Embryonic facial prominence (tissue), 1 donor: ENCODE results near the gene NSD2.

Source experiments
- DNase-seq: peaks from one replicate; pipeline ENCODE4 v3.0.0-alpha.2; 2016; ENCODE audit errors: extremely low spot score

The NSD2 gene

DNA sequence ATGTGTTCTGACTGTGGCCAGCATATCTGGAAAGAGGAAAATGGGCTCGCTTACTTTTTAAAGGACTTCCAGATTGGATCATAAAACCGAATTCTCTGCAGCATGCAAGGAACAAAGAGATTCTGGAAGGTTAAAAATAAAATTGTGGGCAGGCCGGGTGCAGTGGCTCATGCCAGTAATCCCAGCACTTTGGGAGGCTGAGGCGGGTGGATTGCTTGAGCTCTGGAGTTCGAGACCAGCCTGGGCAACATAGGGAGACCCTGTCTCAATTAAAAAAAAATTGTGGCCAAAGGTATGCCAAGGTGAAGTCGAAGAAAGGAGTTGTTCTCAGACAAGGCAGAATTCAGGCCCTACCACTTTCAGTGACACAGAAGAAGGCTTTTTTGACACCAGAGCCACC lies 99.7 kb downstream of the NSD2 start:
- no peak for DNase-seq

- DNase-seq: no peak
These were observed 100.4 kb downstream of the NSD2 start for GRCh38 chr4:1971456-1972200.

DNA sequence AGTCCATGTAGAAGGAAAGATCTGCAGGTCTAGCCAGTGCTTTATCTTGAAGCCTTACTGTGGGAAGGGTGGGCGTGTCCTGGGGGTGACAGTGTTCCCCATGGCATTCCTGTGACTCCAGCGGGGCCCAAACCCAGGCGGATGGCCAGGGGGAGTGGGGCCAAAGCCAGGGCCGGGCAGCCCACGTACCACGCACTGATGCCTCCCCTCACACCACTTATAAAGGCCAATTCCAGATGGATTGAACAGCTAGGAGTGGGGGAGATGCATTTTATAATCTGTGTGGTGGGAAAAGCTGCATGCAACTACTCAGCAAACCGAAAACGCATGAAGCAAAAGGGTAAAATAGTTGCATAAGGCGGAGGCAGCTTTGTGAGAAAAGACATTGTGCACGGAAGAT lies 101.2 kb downstream of the NSD2 start:
- DNase-seq: no peak

GRCh38 chr4:1973218-1973617 lies 102.0 kb downstream of the NSD2 start:
- no peak for DNase-seq

DNA sequence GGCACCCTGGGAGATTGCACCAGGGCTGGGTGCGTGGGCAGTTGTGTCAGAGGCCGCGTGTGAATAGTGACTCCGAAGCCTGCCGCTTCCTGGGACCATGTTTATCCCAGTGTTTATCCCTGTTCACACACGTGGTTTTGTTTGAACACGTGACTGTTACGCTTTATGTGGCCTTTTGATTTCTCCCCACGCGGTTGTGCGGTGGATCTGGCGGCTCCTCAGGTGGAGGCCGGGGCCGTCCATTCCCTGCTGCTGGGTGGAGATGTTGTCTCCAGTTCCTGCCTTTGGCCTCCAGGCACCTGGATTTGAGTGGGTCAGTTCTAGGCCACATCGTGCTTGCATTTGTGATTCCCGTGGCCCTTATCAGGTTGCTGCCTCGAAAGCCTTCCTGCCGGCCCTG lies 102.5 kb downstream of the NSD2 start:
- no peak for DNase-seq

DNA sequence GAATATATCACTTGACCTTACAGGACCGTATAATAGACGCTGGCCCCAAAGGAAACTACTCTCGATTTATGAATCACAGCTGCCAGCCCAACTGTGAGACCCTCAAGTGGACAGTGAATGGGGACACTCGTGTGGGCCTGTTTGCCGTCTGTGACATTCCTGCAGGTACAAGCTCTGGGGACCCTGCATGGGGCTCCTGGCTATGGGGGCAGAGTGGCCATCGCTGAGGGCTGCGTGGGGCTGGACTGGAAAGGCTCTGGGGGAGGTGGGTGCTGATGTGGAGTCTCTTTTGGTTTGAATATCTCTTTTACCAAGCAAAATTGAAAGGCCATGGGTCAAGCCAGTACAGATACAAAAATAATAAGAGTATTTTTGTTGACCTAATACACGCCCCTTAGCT lies 103.6 kb downstream of the NSD2 start:
- DNase-seq: no peak

DNA sequence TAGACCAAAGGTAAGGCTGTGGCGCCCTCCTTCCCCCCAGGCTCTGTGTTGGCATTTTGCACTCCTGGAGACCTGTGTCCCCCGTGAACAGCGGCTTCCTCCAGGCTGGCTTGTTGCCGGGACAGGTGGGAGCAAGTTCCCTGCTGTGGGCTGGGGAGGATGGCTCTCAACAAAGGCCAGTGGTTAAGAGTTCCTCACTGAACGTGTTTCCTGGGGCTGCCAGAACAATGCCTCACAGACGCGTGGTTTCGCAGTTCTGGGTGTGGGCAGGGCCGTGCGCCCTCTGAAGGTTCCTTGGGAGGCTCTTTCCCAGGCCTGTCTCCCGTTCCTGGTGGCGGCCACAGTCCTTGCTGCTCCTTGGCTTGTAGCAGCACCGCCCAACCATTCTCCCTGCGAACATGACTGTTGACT lies 104.2 kb downstream of the NSD2 start:
- no peak for DNase-seq

DNA sequence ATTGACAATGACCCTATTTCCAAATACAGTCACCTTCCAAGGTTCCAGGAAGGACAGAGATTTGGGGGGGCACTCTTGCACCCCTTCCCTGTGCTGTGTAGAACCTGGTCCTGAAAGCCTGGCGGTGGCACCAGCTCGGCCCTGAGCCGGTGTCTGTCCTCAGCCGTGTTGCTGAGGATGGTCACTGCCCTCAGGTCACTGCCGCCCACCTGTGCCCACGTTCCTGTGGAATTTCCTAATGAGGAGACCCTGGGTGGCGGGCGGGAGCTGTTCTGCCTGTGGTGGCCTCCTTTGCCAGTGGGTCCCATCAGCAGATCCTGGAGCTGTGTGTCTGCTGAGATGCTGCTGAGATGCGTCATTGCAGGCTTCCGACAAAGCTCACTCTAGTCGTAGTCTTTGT lies 104.7 kb downstream of the NSD2 start:
- no peak for DNase-seq

GRCh38 chr4:1976416-1977352 lies 105.5 kb downstream of the NSD2 start:
- no peak for DNase-seq

- no peak for DNase-seq
These were observed 107.0 kb downstream of the NSD2 start for GRCh38 chr4:1978226-1978625.

GRCh38 chr4:1978741-1979476 lies 107.7 kb downstream of the NSD2 start:
- no peak for DNase-seq

- no peak for DNase-seq
These were observed 108.4 kb downstream of the NSD2 start for GRCh38 chr4:1979477-1980196.

DNA sequence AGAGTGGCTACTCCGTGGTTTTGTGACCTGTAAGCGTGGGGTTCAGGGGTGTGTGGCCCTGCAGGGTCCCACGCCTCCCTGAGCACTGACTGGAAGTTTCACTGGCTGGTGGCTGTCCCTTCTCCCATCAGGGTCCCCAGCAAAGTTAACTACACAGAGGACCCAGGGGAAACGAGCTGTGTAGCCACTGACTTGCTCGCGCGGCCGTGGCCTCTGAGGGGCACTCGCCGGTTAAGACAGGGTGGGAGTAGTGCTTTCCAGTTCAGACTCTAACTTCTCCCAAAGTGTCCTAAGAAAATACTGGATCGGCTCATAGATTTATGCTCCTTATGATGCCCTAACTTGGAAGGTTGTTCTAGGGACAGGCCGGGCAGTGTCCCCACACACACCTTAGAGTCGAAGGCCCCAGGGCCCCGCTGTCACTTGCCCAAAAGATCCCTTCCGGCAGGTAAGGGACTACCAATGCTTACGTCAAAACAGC lies 109.4 kb downstream of the NSD2 start:
- no peak for DNase-seq

GRCh38 chr4:1981251-1982058 lies 110.3 kb downstream of the NSD2 start:
- DNase-seq: no peak

- DNase-seq: no peak
These were observed 111.2 kb downstream of the NSD2 start for GRCh38 chr4:1982124-1983052.

DNA sequence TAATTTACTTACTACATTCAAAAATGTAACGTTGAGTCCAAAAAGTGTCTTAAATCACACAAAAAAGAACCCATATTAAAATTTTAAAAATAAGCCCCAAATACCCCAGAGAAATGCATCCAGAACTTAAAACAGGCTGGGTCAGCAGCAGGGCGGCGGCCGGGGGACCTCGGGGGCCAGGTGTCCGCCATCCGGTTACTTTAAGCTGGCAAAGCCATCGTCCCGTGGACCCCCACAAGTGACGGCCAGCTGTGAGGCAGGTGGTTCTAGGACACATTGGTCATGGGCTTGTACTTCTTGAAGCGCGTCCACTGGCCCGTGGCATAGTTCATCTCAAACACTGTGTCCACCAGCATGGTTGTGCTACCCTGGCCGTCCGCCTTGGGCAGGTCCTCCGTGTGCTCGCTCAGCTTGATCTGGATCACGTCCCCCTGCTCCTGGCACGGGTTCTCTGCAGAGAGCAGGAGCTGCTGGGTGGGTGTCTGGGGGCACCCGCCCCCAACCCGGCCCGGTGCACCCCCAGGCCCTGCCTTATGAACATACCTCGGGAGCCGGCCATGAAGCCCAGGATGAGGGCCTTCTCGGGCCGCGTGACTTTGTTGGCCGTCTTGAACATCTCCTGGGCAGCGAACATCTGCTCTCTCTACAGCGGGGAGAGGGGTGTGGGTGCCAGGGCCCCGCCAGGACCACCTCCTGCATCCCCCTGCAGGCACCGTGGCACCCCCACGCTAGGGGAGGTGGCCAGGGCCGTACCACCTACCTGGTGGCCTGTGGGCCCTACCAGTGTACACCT lies 112.1 kb downstream of the NSD2 start:
- DNase-seq: no peak

GRCh38 chr4:1983846-1984405 lies 112.7 kb downstream of the NSD2 start:
- DNase-seq: no peak
